ENCODE results near the gene DLGAP1. TPM values are rescaled to one million over a fixed set of nuclear protein-coding genes. Genes with fewer than 3 reads are reported as not detected.
"Not testable (repeated sequence)": the region's sequence is repeated elsewhere in the genome, so short reads cannot be mapped to it uniquely, and the experiment has no call there.

Gene DLGAP1
- total RNA-seq, 1 donor from 2014 or later = 18.5 TPM

- peaks cover 2% of the 10 kb centered on the region for H3K9me3 Mint-ChIP-seq
- H3F3A ChIP-seq (ENCODE audit: low read depth) = peaks cover 60% of the 10 kb centered on the region
- peaks cover 32% of the 10 kb centered on the region for H3K4me1 Mint-ChIP-seq
- peak overlapping the region; percentile 52 for H3K4me3 ChIP-seq
- H3K4me1 ChIP-seq = peaks cover 37% of the 10 kb centered on the region
- no peaks in the 10 kb centered on the region for H3K9me3 ChIP-seq (ENCODE audit: low read depth)
- H3K9ac ChIP-seq = peak overlapping the region; percentile 18
- peaks cover 47% of the 10 kb centered on the region for H3K79me2 ChIP-seq (ENCODE audit: low read depth)
- H3K36me3 Mint-ChIP-seq = peaks cover 11% of the 10 kb centered on the region
- H4K20me1 ChIP-seq (ENCODE audit: low read depth) = no peaks in the 10 kb centered on the region
- peak overlapping the region; percentile 75 for H3K4me2 ChIP-seq
- TF ChIP-seq EZH2phosphoT487 (IDR thresholded peaks at IDR 0.05) (no peak), EZH2 (IDR thresholded peaks at IDR 0.05) (no peak)
- TF ChIP-seq, protein P1, sequence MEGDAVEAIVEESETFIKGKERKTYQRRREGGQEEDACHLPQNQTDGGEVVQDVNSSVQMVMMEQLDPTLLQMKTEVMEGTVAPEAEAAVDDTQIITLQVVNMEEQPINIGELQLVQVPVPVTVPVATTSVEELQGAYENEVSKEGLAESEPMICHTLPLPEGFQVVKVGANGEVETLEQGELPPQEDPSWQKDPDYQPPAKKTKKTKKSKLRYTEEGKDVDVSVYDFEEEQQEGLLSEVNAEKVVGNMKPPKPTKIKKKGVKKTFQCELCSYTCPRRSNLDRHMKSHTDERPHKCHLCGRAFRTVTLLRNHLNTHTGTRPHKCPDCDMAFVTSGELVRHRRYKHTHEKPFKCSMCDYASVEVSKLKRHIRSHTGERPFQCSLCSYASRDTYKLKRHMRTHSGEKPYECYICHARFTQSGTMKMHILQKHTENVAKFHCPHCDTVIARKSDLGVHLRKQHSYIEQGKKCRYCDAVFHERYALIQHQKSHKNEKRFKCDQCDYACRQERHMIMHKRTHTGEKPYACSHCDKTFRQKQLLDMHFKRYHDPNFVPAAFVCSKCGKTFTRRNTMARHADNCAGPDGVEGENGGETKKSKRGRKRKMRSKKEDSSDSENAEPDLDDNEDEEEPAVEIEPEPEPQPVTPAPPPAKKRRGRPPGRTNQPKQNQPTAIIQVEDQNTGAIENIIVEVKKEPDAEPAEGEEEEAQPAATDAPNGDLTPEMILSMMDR (IDR thresholded peaks at IDR 0.05) = no peak
- H3K27ac ChIP-seq = peak overlapping the region; percentile 91
- no peak for DNase-seq (ENCODE audit: low spot score)
- H3K27me3 Mint-ChIP-seq (ENCODE audit: insufficient read depth, low read depth) = peaks cover 4% of the 10 kb centered on the region
- no peak overlapping the region for H3K27ac Mint-ChIP-seq
- H3K4me3 Mint-ChIP-seq = no peak overlapping the region
- H2AFZ ChIP-seq (replicated peaks) = no peak overlapping the region
- no peaks in the 10 kb centered on the region for H3K27me3 ChIP-seq
- H3K36me3 ChIP-seq = no peaks in the 10 kb centered on the region
Measured at GRCh38 chr18:3604235-3604497, 850.9 kb downstream of the DLGAP1 start.

DNA sequence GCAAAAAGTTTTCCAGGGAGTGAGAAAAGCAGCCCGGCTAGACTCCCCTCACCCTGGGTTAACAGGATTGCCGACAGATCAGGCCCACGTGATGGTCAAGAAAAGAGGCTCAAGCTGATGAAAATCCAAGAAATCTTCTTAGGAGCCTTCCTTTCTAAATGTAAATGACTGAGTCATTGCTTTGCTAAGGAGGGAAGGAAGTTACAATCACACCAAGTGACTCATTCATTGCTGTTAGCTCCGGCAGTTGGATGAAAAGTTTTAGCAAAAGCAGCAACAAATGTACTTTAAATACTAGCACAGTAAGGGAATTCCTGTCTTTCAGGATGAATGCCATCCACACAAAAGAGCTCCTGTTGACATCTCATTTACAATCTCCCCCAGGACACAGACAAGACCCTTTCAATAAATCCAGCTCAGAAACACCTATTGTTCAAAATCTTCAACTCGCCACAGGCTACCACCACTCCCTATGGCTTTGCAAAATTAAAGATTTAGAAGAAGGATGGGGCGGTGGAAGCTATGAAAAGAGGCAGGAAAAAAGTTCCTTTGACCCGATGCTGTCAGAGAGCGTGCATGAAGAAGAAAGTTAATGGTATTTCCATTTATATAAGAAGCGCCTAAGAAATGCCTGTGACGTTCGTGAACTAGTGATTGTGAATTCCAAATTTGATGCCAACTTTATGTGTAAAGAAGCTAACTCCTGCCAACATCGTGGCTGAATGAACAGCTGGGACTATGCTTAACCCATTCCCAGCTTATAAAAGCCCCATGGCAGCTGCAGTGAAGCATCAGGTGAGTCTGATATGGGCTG lies 851.5 kb downstream of the DLGAP1 start:
- DNase-seq (ENCODE audit: low spot score) = peak; percentile 91
- H2AFZ ChIP-seq (replicated peaks) = no peak overlapping the region
- peaks cover 37% of the 10 kb centered on the region for H3K4me1 ChIP-seq
- Mint-ChIP-seq H3K4me3 (no peak overlapping the region), H3K27me3 (ENCODE audit: insufficient read depth, low read depth) (peaks cover 4% of the 10 kb centered on the region), H3K36me3 (peaks cover 11% of the 10 kb centered on the region), H3K4me1 (peaks cover 33% of the 10 kb centered on the region), H3K27ac (no peak overlapping the region), H3K9me3 (peaks cover 2% of the 10 kb centered on the region)
- peak overlapping the region; percentile 98 for H3K27ac ChIP-seq
- H3K4me3 ChIP-seq = peak overlapping the region; percentile 52
- H3K4me2 ChIP-seq = peak overlapping the region; percentile 75
- no peaks in the 10 kb centered on the region for H3K9me3 ChIP-seq (ENCODE audit: low read depth)
- H3K27me3 ChIP-seq = no peaks in the 10 kb centered on the region
- H3F3A ChIP-seq (ENCODE audit: low read depth) = peaks cover 60% of the 10 kb centered on the region
- peak overlapping the region; percentile 18 for H3K9ac ChIP-seq
- no peaks in the 10 kb centered on the region for H4K20me1 ChIP-seq (ENCODE audit: low read depth)
- peaks cover 42% of the 10 kb centered on the region for H3K79me2 ChIP-seq (ENCODE audit: low read depth)
- H3K36me3 ChIP-seq = no peaks in the 10 kb centered on the region
- TF ChIP-seq EZH2phosphoT487 (IDR thresholded peaks at IDR 0.05) (peak; percentile 89), EZH2 (IDR thresholded peaks at IDR 0.05) (no peak)

GRCh38 chr18:3601106-3601755 lies 853.9 kb downstream of the DLGAP1 start:
- not testable (repeated sequence) for H3K4me2 ChIP-seq; H3K9ac ChIP-seq; H3K9me3 ChIP-seq (ENCODE audit: low read depth); H3K9me3 Mint-ChIP-seq; H3K36me3 ChIP-seq; H3K27ac ChIP-seq; H3K27me3 Mint-ChIP-seq (ENCODE audit: insufficient read depth, low read depth); H3K4me3 ChIP-seq; H4K20me1 ChIP-seq (ENCODE audit: low read depth); H3K27me3 ChIP-seq; DNase-seq (ENCODE audit: low spot score); H2AFZ ChIP-seq (replicated peaks); H3K4me3 Mint-ChIP-seq; H3K36me3 Mint-ChIP-seq
- peaks cover 30% of the 10 kb centered on the region for H3K79me2 ChIP-seq (ENCODE audit: low read depth)
- peaks cover 55% of the 10 kb centered on the region for H3F3A ChIP-seq (ENCODE audit: low read depth)
- H3K4me1 ChIP-seq = peaks cover 38% of the 10 kb centered on the region
- H3K27ac Mint-ChIP-seq = peak overlapping the region; percentile 48
- H3K4me1 Mint-ChIP-seq = peaks cover 36% of the 10 kb centered on the region

- Mint-ChIP-seq H3K27ac (no peak overlapping the region), H3K4me1 (peaks cover 48% of the 10 kb centered on the region), H3K36me3 (peaks cover 4% of the 10 kb centered on the region), H3K4me3 (no peak overlapping the region), H3K9me3 (no peaks in the 10 kb centered on the region), H3K27me3 (ENCODE audit: insufficient read depth, low read depth) (peaks cover 2% of the 10 kb centered on the region)
- H3F3A ChIP-seq (ENCODE audit: low read depth) = peaks cover 55% of the 10 kb centered on the region
- no peak overlapping the region for H3K4me3 ChIP-seq
- peaks cover 40% of the 10 kb centered on the region for H3K4me1 ChIP-seq
- no peak overlapping the region for H3K27ac ChIP-seq
- H3K9ac ChIP-seq = no peak overlapping the region
- DNase-seq (ENCODE audit: low spot score) = no peak
- TF ChIP-seq EZH2 (IDR thresholded peaks at IDR 0.05) (no peak), EZH2phosphoT487 (IDR thresholded peaks at IDR 0.05) (no peak)
- TF ChIP-seq, protein P1 (IDR thresholded peaks at IDR 0.05) = no peak
- no peaks in the 10 kb centered on the region for H3K27me3 ChIP-seq
- peaks cover 18% of the 10 kb centered on the region for H3K79me2 ChIP-seq (ENCODE audit: low read depth)
- H3K36me3 ChIP-seq = no peaks in the 10 kb centered on the region
- H2AFZ ChIP-seq (replicated peaks) = no peak overlapping the region
- no peak overlapping the region for H3K4me2 ChIP-seq
- no peaks in the 10 kb centered on the region for H4K20me1 ChIP-seq (ENCODE audit: low read depth)
- H3K9me3 ChIP-seq (ENCODE audit: low read depth) = no peaks in the 10 kb centered on the region
Measured at GRCh38 chr18:3599861-3600260, 855.2 kb downstream of the DLGAP1 start.
